ENCODE results near the gene ERCC6L.

GRCh38 chrX:72247206-72247942 is 8.5 kb upstream of the ERCC6L start:
- TF ChIP-seq CTCF (IDR thresholded peaks at IDR 0.05; ENCODE audit: low read depth, low read length, poor library complexity, severe bottlenecking) = no peak
- TF ChIP-seq EZH2phosphoT487 (IDR thresholded peaks at IDR 0.05; ENCODE audit: borderline replicate concordance, low read length) = no peak

Measured in DOHH2 (cell line).